Bronchus fibroblast of lung (primary cell): Measurements from ENCODE around the gene IFNAR2. TPM values are rescaled to one million over a fixed set of nuclear protein-coding genes. Genes with fewer than 3 reads are reported as not detected.

Experiments
- total RNA-seq: library from RNA; depleted of rRNA; stranded (reverse); fragments of >200 nt; gene quantifications from 2 replicates; pipeline ENCODE4 v1.2.3, GENCODE V29; 2015

Gene IFNAR2
- 1.7 and 1.9 TPM in 2 replicates for total RNA-seq

GRCh38 chr21:33229784-33230544, at the start of gene IFNAR2:
TSS of gene IFNAR2 (plus strand) at chr21:33229938. CDS start at chr21:33241923, 11,985 bp downstream.

GRCh38 chr21:33266050-33266788, 36.5 kb downstream of the IFNAR2 start, which contains the start of gene IL10RB:
TSS of gene IL10RB (plus strand) at chr21:33266367. CDS start at chr21:33266466, 99 bp downstream.

Other genes with a start within 250 kb of the IFNAR2 start
- gene OLIG2, start 204.0 kb upstream of the IFNAR2 start, total RNA-seq = not detected in 2 replicates
- not detected in 2 replicates for gene OLIG1, start 159.8 kb upstream of the IFNAR2 start, total RNA-seq
- gene IL10RB, start 36.4 kb downstream of the IFNAR2 start, total RNA-seq = 32.7 and 33.3 TPM in 2 replicates
- 5.8 and 6.4 TPM in 2 replicates for gene IFNAR1, start 95.0 kb downstream of the IFNAR2 start, total RNA-seq
- gene IFNGR2, start 173.5 kb downstream of the IFNAR2 start, total RNA-seq = 46.4 and 50.7 TPM in 2 replicates